H9 (cell line): Measurements from ENCODE around the gene FBN2. TPM values are rescaled to one million over a fixed set of nuclear protein-coding genes. Genes with fewer than 3 reads are reported as not detected.

Experiments
- DNase-seq: peaks from one replicate; pipeline ENCODE4 v3.0.0-alpha.2; 2017
- H2AFZ ChIP-seq: one replicate; pipeline ENCODE4 v1.6.1; 2013; ENCODE audit warnings: mild to moderate bottlenecking, low read length, control low read depth, moderate library complexity
- H2AK5ac ChIP-seq: 2 replicates; pipeline ENCODE4 v1.6.1; 2013; ENCODE audit warnings: low read length, control low read depth, mixed read lengths; ENCODE audit not compliant: insufficient read length
- H2BK120ac ChIP-seq: one replicate; pipeline ENCODE4 v1.6.1; 2013; ENCODE audit warnings: low read depth, mild to moderate bottlenecking, low read length, control low read depth, inconsistent platforms; ENCODE audit not compliant: poor library complexity, severe bottlenecking
- H2BK12ac ChIP-seq: 2 replicates; pipeline ENCODE4 v1.6.1; 2013; ENCODE audit warnings: low read length, control low read depth, mixed read lengths, low read depth; ENCODE audit not compliant: insufficient read length
- H2BK15ac ChIP-seq: 2 replicates; pipeline ENCODE4 v1.6.1; 2013; ENCODE audit warnings: low read depth, low read length, control low read depth
- H2BK20ac ChIP-seq: one replicate; pipeline ENCODE4 v1.6.1; 2013; ENCODE audit warnings: low read depth, mild to moderate bottlenecking, low read length, control low read depth, inconsistent platforms; ENCODE audit not compliant: poor library complexity, severe bottlenecking
- H2BK5ac ChIP-seq: 2 replicates; pipeline ENCODE4 v1.6.1; 2013; ENCODE audit warnings: low read length, control low read depth, mixed read lengths; ENCODE audit not compliant: insufficient read length
- H3K14ac ChIP-seq: 2 replicates; pipeline ENCODE4 v1.6.1; 2013; ENCODE audit warnings: low read length, control low read depth; ENCODE audit not compliant: insufficient read depth
- H3K18ac ChIP-seq: 2 replicates; pipeline ENCODE4 v1.6.1; 2013; ENCODE audit warnings: low read depth, mild to moderate bottlenecking, mixed read lengths, low read length, control low read depth; ENCODE audit not compliant: insufficient read length
- H3K23ac ChIP-seq: 2 replicates; pipeline ENCODE4 v1.6.1; 2013; ENCODE audit warnings: low read length, control low read depth, mixed read lengths, low read depth; ENCODE audit not compliant: insufficient read length
- H3K23me2 ChIP-seq: 2 replicates; pipeline ENCODE4 v1.6.1; 2013; ENCODE audit warnings: low read depth, mild to moderate bottlenecking, mixed read lengths, low read length, control low read depth; ENCODE audit not compliant: insufficient read length, poor library complexity, severe bottlenecking
- H3K27ac ChIP-seq: 2 replicates; pipeline ENCODE4 v1.5.1; 2013; ENCODE audit warnings: low read length, control low read depth, mixed read lengths, low read depth; ENCODE audit not compliant: insufficient read length
- H3K27me3 ChIP-seq: 2 replicates; pipeline ENCODE4 v1.6.1; 2013; ENCODE audit warnings: low read length, control low read depth, inconsistent platforms; ENCODE audit not compliant: insufficient read depth
- H3K4ac ChIP-seq: 2 replicates; pipeline ENCODE4 v1.6.1; 2013; ENCODE audit warnings: low read depth, mild to moderate bottlenecking, control low read depth, inconsistent platforms, low read length, moderate library complexity
- H3K4me1 ChIP-seq: 2 replicates; pipeline ENCODE4 v1.6.1; 2013; ENCODE audit warnings: low read length, control low read depth, inconsistent platforms; ENCODE audit not compliant: insufficient read depth
- H3K4me2 ChIP-seq: 2 replicates; pipeline ENCODE4 v1.6.1; 2013; ENCODE audit warnings: low read length, control low read depth, mixed read lengths; ENCODE audit not compliant: insufficient read length, insufficient read depth
- H3K56ac ChIP-seq: 2 replicates; pipeline ENCODE4 v1.6.1; 2013; ENCODE audit warnings: low read depth, mild to moderate bottlenecking, mixed read lengths, low read length, control low read depth; ENCODE audit not compliant: insufficient read length
- H3K79me1 ChIP-seq: 2 replicates; pipeline ENCODE4 v1.6.1; 2013; ENCODE audit warnings: low read depth, mild to moderate bottlenecking, moderate library complexity, low read length, control low read depth, inconsistent platforms; ENCODE audit not compliant: insufficient read depth, poor library complexity, severe bottlenecking
- H3K79me2 ChIP-seq: 2 replicates; pipeline ENCODE4 v1.6.1; 2013; ENCODE audit warnings: low read length, control low read depth, inconsistent platforms; ENCODE audit not compliant: insufficient read depth
- H3K9ac ChIP-seq: 2 replicates; pipeline ENCODE4 v1.6.1; 2013; ENCODE audit warnings: low read length, control low read depth, mixed read lengths; ENCODE audit not compliant: insufficient read length; ENCODE audit errors: extremely low read depth
- H3K9me3 ChIP-seq: one replicate; pipeline ENCODE4 v1.6.1; 2013; ENCODE audit warnings: low read depth, low read length, inconsistent platforms; ENCODE audit not compliant: control insufficient read depth
- H3T11ph ChIP-seq: one replicate; pipeline ENCODE4 v1.6.1; 2013; ENCODE audit warnings: mild to moderate bottlenecking, low read length, control low read depth, inconsistent platforms
- H4K20me1 ChIP-seq: one replicate; pipeline ENCODE4 v1.6.1; 2013; ENCODE audit not compliant: control insufficient read depth, insufficient read length, insufficient read depth
- H4K5ac ChIP-seq: 2 replicates; pipeline ENCODE4 v1.6.1; 2013; ENCODE audit warnings: low read depth, mild to moderate bottlenecking, mixed read lengths, low read length, control low read depth; ENCODE audit not compliant: insufficient read length
- H4K8ac ChIP-seq: replicated peaks from 2 replicates; pipeline ENCODE4 v1.6.1; 2013; ENCODE audit warnings: low read length, control low read depth, mixed read lengths, low read depth; ENCODE audit not compliant: insufficient read length
- H4K91ac ChIP-seq: 2 replicates; pipeline ENCODE4 v1.6.1; 2013; ENCODE audit warnings: low read depth, mild to moderate bottlenecking, moderate library complexity, mixed read lengths, low read length, control low read depth; ENCODE audit not compliant: insufficient read length
- H3K27ac Mint-ChIP-seq, 3 experiments: 2 replicates in 2 of 3; 3 replicates in 1 of 3; pipeline ENCODE4 v1.8.0; 2020 to 2021; ENCODE audit warnings: mixed read lengths in 3 of 3, mild to moderate bottlenecking in 1 of 3, moderate library complexity in 1 of 3
- H3K27me3 Mint-ChIP-seq: 2 replicates; pipeline ENCODE4 v1.8.0; 2021; ENCODE audit warnings: low read depth, mild to moderate bottlenecking, moderate library complexity, mixed read lengths
- H3K36me3 Mint-ChIP-seq, 3 experiments: 2 replicates in 2 of 3; 3 replicates in 1 of 3; pipeline ENCODE4 v1.8.0; 2020 to 2021; ENCODE audit warnings: low read depth in 3 of 3, mixed read lengths in 3 of 3; ENCODE audit not compliant: insufficient read depth in 1 of 3
- H3K4me1 Mint-ChIP-seq, 2 experiments: 2 replicates each; pipeline ENCODE4 v1.8.0; 2020; ENCODE audit warnings: mixed read lengths in 2 of 2
- H3K4me3 Mint-ChIP-seq, 2 experiments: 2 replicates in 1 of 2; 3 replicates in 1 of 2; pipeline ENCODE4 v1.8.0; 2020 to 2021; ENCODE audit warnings: mild to moderate bottlenecking in 2 of 2, mixed read lengths in 2 of 2, moderate library complexity in 1 of 2
- H3K9me3 Mint-ChIP-seq, 2 experiments: 2 replicates in 1 of 2; 3 replicates in 1 of 2; pipeline ENCODE4 v1.8.0; 2020; ENCODE audit warnings: mild to moderate bottlenecking in 2 of 2, mixed read lengths in 2 of 2, moderate library complexity in 1 of 2
- WGBS: extraction: QIAGEN DNeasy Blood & Tissue Kit; methylation state at CpG from one replicate; pipeline ENCODE4 v1.1.7; 2013; ENCODE audit warnings: missing lambda C conversion rate, low lambda C conversion rate, mixed read lengths; ENCODE audit not compliant: insufficient read length; ENCODE audit errors: extremely low coverage; 5-methylcytosine and 5-hydroxymethylcytosine counted together
- total RNA-seq: library from RNA; stranded (reverse); gene quantifications from 2 replicates; pipeline ENCODE4 v1.2.1, GENCODE V29; 2021
- TF ChIP-seq, protein P1 (sequence below): fragments of 200-600 bp; sonication (generic); conservative IDR thresholded peaks from 3 replicates; pipeline ENCODE4 v1.8.0; 2021; ENCODE audit warnings: antibody characterized with exemption, mild to moderate bottlenecking

The FBN2 gene
- total RNA-seq, 1 experiment from 2014 or later = 8.3 TPM

DNA sequence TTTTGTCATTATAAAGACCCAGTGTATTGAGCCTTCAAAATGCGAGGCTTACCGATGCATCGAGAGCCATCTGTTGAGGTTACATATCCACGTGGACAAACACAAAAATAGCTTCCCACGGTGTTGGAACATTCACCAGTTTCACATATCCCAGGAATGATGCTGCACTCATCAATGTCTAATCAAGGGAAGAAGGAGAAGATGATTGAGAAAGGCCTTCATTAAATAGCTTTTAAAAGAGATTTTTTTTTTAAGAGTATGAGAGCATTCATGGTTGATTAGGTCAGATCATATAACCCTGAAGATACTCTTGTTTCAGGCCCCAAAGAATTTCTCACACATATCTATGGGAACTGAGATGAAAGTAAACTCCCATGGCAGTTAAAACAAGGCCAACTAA is 129.4 kb downstream of the FBN2 start:
- no peak overlapping the region for H3K4me3 Mint-ChIP-seq
- no peak overlapping the region for H3K27ac Mint-ChIP-seq
- no peak for DNase-seq
- Histone ChIP-seq H4K91ac (no peak overlapping the region), H2AK5ac (no peak overlapping the region), H2BK15ac (no peak overlapping the region), H3K23me2 (no peaks in the 10 kb centered on the region), H3K4me2 (no peak overlapping the region), H3K4ac (no peak overlapping the region), H2BK12ac (no peak overlapping the region), H3K9ac (no peak overlapping the region), H4K8ac (no peak overlapping the region), H2BK5ac (no peak overlapping the region), H3K79me2 (no peaks in the 10 kb centered on the region), H2AFZ (no peak overlapping the region), H3K27ac (no peak overlapping the region), H3K4me1 (no peaks in the 10 kb centered on the region; the same call in 1 of the 2 replicates), H3K23ac (no peak overlapping the region), H4K20me1 (no peaks in the 10 kb centered on the region), H3K9me3 (no peaks in the 10 kb centered on the region), H3T11ph (no peak overlapping the region), H3K79me1 (no peaks in the 10 kb centered on the region), H3K14ac (no peak overlapping the region), H3K56ac (no peak overlapping the region), H2BK20ac (no peak overlapping the region), H2BK120ac (no peak overlapping the region), H4K5ac (no peak overlapping the region), H3K27me3 (no peaks in the 10 kb centered on the region), H3K18ac (no peak overlapping the region)
- no CpG with 5 or more reads among the region's 5 CpGs for WGBS
- no peaks in the 10 kb centered on the region for H3K27me3 Mint-ChIP-seq
- H3K9me3 Mint-ChIP-seq = no peaks in the 10 kb centered on the region; a peak in 2 of 5 replicates
- peaks cover 12 to 25% of the 10 kb centered on the region in 2 experiments for H3K4me1 Mint-ChIP-seq
- TF ChIP-seq, protein P1, sequence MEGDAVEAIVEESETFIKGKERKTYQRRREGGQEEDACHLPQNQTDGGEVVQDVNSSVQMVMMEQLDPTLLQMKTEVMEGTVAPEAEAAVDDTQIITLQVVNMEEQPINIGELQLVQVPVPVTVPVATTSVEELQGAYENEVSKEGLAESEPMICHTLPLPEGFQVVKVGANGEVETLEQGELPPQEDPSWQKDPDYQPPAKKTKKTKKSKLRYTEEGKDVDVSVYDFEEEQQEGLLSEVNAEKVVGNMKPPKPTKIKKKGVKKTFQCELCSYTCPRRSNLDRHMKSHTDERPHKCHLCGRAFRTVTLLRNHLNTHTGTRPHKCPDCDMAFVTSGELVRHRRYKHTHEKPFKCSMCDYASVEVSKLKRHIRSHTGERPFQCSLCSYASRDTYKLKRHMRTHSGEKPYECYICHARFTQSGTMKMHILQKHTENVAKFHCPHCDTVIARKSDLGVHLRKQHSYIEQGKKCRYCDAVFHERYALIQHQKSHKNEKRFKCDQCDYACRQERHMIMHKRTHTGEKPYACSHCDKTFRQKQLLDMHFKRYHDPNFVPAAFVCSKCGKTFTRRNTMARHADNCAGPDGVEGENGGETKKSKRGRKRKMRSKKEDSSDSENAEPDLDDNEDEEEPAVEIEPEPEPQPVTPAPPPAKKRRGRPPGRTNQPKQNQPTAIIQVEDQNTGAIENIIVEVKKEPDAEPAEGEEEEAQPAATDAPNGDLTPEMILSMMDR = no peak
- no peaks in the 10 kb centered on the region; a peak in 2 of 7 replicates for H3K36me3 Mint-ChIP-seq
